VCaP (cell line): Measurements from ENCODE around the gene SERPINB1.
"Not testable (repeated sequence)": the region's sequence is repeated elsewhere in the genome, so short reads cannot be mapped to it uniquely, and the experiment has no call there.

ENCODE experiments used
- H3K27ac ChIP-seq: fragments of 450-650 bp; 2 replicates; pipeline ENCODE4 v1.5.1; 2017
- TF ChIP-seq, protein P1 (sequence below): fragments of 450-650 bp; conservative IDR thresholded peaks from 2 replicates; pipeline ENCODE4 v1.5.1; 2017; ENCODE audit warnings: mild to moderate bottlenecking, moderate library complexity

Gene SERPINB1

DNA sequence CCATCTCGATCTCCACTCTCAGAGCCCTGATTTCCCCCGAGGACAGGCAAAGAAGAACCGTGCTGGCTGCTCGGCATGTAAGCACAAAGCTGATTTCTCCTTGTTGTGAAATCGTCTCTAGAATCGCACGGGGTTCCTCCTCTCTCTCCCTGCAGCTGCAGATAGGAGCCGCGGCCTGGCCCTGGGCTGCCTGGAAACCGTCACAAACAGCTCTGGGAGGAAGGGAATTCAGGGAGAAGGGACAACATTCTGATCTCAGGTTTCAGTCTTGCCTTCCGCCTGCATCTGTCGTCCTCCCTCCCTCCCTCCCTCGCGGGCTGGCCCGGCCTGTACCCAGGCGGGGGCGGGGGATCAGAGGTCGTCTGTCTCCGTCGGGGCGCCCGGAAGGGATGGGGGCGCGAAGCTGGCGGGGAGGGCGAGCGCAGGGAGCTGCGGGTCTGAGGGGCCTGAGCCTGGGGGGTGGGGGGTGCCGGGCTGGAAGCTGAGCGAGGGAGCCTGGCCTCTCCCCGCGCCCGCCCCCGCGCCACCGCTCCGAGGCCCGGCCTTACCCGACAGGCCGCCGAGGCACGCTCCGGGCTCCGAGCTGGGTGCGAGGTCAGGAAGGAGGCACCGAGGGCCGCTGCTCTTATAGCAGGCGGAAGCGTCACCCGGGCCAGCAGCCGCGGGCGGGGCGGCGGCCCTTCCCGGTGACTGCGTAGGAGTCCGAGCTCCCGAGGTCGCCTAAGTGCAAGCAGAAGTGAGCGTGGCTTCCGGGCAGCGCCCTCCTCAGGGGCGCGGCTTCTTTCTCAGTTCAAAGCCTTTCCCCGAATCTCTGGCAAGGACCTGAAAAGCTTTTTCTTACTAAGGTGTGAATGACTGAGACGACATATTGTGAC lies at the start of gene SERPINB1:
Gene SERPINB1 (minus strand): TSS at position 600 of the 875 bp plus-strand sequence. CDS start 1,277 bp downstream, outside the sequence.
- no peak within 1 kb of the TSS for H3K27ac ChIP-seq
- TF ChIP-seq, protein P1, sequence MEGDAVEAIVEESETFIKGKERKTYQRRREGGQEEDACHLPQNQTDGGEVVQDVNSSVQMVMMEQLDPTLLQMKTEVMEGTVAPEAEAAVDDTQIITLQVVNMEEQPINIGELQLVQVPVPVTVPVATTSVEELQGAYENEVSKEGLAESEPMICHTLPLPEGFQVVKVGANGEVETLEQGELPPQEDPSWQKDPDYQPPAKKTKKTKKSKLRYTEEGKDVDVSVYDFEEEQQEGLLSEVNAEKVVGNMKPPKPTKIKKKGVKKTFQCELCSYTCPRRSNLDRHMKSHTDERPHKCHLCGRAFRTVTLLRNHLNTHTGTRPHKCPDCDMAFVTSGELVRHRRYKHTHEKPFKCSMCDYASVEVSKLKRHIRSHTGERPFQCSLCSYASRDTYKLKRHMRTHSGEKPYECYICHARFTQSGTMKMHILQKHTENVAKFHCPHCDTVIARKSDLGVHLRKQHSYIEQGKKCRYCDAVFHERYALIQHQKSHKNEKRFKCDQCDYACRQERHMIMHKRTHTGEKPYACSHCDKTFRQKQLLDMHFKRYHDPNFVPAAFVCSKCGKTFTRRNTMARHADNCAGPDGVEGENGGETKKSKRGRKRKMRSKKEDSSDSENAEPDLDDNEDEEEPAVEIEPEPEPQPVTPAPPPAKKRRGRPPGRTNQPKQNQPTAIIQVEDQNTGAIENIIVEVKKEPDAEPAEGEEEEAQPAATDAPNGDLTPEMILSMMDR: no peak

GRCh38 chr6:2890976-2891767 lies 49.5 kb upstream of the SERPINB1 start:
- TF ChIP-seq, protein P1: no peak
- no peak overlapping the region for H3K27ac ChIP-seq

- TF ChIP-seq, protein P1: no peak
- H3K27ac ChIP-seq: no peak overlapping the region
Observed at GRCh38 chr6:2885967-2886735, 44.5 kb upstream of the SERPINB1 start.

- TF ChIP-seq, protein P1: no peak
- H3K27ac ChIP-seq: no peak overlapping the region
Observed at GRCh38 chr6:2884804-2885203, 43.1 kb upstream of the SERPINB1 start.

DNA sequence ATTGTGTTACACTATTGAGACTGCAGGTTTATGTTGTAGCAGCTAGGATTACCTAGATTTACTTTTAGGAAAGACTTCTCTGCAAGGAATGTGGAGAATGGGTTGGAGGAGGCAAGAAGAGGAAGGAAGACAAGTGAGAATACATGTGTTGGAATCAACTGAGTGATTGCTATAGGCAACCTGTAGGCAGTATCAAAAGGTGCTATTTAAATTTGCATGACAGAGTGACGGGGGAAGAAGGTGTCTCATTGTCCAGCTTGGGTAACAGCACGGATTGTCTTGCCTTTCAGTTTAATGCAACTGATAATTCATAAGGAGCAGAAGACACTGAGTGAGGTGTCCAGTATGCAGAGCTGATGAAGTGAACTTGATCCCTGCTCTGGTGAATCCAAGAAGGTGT lies 42.0 kb upstream of the SERPINB1 start:
- TF ChIP-seq, protein P1: no peak
- no peak overlapping the region for H3K27ac ChIP-seq

DNA sequence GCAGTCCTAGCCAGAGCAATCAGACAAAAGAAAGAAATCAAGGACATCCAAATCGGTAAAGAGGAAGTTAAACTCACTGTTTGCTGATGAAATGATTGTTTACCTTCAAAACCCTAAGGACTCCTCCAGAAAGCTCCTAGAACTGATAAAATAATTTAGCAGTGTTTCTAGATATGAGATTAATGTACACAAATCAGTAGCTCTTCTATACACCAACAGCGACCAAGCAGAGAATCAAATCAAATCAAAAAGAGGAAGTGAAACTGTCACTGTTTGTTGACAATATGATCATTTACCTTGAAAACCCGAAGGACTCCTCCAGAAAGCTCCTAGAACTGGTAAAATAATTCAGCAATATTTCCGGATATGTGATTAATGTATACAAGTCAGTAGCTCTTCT lies 39.8 kb upstream of the SERPINB1 start:
- TF ChIP-seq, protein P1: no peak
- H3K27ac ChIP-seq: no peak overlapping the region

DNA sequence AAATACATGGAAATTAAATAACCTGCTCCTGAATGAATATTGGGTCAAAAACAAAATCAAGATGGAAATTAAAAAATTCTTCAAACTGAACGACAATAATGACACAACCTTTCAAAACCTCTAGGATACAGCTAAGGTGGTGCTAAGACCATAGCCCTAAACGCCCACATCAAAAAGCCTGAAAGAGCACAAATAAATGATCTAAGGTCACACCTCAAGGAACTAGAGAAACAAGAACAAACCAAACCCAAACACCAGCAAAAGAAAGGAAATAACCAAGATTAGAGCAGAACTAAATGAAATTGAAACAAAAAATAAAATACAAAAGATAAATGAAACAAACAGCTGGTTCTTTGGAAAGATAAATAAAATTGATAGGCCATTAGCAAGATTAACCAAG lies 38.5 kb upstream of the SERPINB1 start:
- H3K27ac ChIP-seq: not testable (repeated sequence)
